HAP-1 (cell line): Measurements from ENCODE around the gene GSK3B.

Experiments used
- DNase-seq, 2 experiments: peaks; one replicate each; pipeline ENCODE4 v3.0.0-alpha.2; 2016 to 2020; ENCODE audit warnings: low spot score in 2 of 2
- H3K27me3 ChIP-seq: fragments of 250-450 bp; sonication (Bioruptor Pico); 2 replicates; pipeline ENCODE4 v1.5.1; 2020; ENCODE audit warnings: low read depth, mild to moderate bottlenecking, moderate library complexity
- H3K36me3 ChIP-seq: fragments of 250-450 bp; sonication (Bioruptor Pico); replicated peaks from 2 replicates; pipeline ENCODE4 v1.5.1; 2020; ENCODE audit warnings: mild to moderate bottlenecking
- H3K4me1 ChIP-seq: fragments of 250-450 bp; sonication (Bioruptor Pico); 2 replicates; pipeline ENCODE4 v1.5.1; 2020; ENCODE audit warnings: mild to moderate bottlenecking
- H3K4me3 ChIP-seq: fragments of 250-450 bp; sonication (Bioruptor Pico); 2 replicates; pipeline ENCODE4 v1.5.1; 2020; ENCODE audit warnings: mild to moderate bottlenecking, moderate library complexity
- H3K9me3 ChIP-seq: fragments of 250-450 bp; sonication (Bioruptor Pico); 2 replicates; pipeline ENCODE4 v1.5.1; 2020; ENCODE audit warnings: mild to moderate bottlenecking, moderate library complexity
- in situ Hi-C: fragments of 300-500 bp; cut with MboI; formaldehyde crosslinking; loops from 3 replicates; pipeline ENCODE4 v1.14.3; 2020; ENCODE audit warnings: low sequenced_read_pairs, inconsistent platforms, mixed read lengths

The GSK3B gene

GRCh38 chr3:119873646-119874045, 220.6 kb downstream of the GSK3B start:
- in situ Hi-C loops = no loop called here
- no peak for DNase-seq

DNA sequence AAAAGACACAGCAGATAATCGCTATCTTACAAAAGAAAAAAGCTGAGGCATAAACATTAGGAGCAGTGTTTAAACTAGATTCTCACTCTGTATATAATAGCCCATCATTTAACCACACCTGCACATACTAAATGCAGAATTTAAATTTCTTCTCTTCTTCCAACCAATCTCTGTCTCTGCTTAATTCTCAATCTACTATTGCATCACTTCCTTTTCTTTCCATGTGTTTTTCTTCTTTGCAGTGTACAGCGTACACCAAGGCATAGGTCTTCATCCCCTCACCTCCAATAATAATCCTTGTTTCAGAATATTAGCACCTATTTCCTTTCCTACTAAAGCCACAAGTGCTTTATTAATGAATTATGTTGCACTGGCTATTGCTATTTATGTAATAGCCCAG, 221.5 kb downstream of the GSK3B start:
- DNase-seq = no peak
- no peaks in the 10 kb centered on the region for H3K9me3 ChIP-seq
- H3K4me1 ChIP-seq = no peaks in the 10 kb centered on the region
- no peaks in the 10 kb centered on the region for H3K27me3 ChIP-seq
- no peaks in the 10 kb centered on the region for H3K36me3 ChIP-seq
- in situ Hi-C loops = no loop called here
- H3K4me3 ChIP-seq = no peak overlapping the region

More at GRCh38 chr3:119873646-119874045, 220.6 kb downstream of the GSK3B start:
- Histone ChIP-seq H3K36me3 (no peaks in the 10 kb centered on the region), H3K4me1 (no peaks in the 10 kb centered on the region), H3K4me3 (no peak overlapping the region), H3K9me3 (no peaks in the 10 kb centered on the region), H3K27me3 (no peaks in the 10 kb centered on the region)

DNA sequence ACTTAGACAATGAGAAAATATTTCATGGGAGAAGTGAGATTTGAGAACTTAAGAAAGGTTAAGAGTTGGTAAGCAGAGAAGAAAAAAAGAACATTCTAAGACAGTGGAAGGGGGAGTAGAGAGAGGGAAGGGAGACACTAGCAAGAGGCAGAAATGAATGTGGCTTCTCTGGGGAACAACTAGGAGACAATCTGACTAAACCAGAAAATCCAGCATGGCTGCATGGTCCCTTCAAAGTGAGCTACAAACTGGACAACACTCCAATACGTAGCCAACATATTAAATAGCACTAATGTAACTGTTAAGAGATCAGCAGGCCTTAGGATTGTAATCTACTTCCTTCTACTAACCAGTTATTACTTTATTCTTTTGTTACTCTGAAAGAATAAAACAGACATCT, 222.7 kb downstream of the GSK3B start:
- H3K27me3 ChIP-seq = no peaks in the 10 kb centered on the region
- no peaks in the 10 kb centered on the region for H3K36me3 ChIP-seq
- H3K4me3 ChIP-seq = no peak overlapping the region
- no peaks in the 10 kb centered on the region for H3K4me1 ChIP-seq
- in situ Hi-C loops = no loop called here
- H3K9me3 ChIP-seq = no peaks in the 10 kb centered on the region
- no peak for DNase-seq

DNA sequence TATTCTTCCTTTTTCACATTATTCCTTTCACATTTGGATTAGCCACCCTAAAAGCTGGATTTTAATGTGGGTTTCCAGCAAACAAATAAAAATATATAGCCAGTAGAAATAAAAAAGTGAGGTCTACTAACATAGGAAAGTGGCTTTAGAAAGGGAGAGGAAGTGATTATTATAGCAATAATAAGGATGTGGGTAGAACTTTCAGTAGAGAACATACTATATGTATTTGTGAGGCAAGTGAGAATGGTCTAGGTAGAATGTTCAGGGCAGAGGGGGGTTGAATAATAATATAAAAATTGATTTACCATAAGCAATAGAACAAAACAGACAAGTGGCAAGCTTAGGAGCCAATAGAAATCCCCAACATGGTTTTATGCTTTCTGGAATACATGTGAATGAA, 223.7 kb downstream of the GSK3B start:
- H3K4me1 ChIP-seq = no peaks in the 10 kb centered on the region
- in situ Hi-C loops = no loop called here

GRCh38 chr3:119864476-119864875, 229.8 kb downstream of the GSK3B start:
- Histone ChIP-seq H3K36me3 (peaks cover 10% of the 10 kb centered on the region), H3K9me3 (no peaks in the 10 kb centered on the region), H3K4me3 (no peak overlapping the region), H3K4me1 (peaks cover 3% of the 10 kb centered on the region; the same call in 1 of the 2 replicates), H3K27me3 (no peaks in the 10 kb centered on the region)
- in situ Hi-C loops = no loop called here
- peak in 1 of 2 experiments; percentile 34 for DNase-seq

More for the DNA sequence above, 223.7 kb downstream of the GSK3B start:
- no peaks in the 10 kb centered on the region for H3K9me3 ChIP-seq
- DNase-seq = no peak
- H3K4me3 ChIP-seq = no peak overlapping the region
- H3K27me3 ChIP-seq = no peaks in the 10 kb centered on the region
- no peaks in the 10 kb centered on the region for H3K36me3 ChIP-seq

DNA sequence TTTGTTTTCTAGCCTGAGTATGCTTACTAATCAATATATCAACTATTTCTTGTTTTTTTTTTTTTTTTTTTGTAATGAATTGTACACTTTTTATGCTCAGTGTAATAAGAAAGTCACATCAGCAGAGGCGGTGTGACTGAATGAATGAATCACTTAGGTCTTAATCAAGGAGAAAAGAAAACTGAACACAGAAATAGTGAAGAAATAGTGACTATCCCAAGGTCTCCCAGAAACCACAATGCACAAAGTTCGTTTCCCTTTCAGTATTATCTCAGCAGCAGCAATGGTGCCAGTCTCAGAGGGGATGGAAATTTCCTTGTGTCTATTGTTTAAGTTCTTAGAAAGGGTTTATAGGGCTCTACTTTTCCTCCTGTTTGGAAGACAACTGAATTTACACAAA, 231.6 kb downstream of the GSK3B start:
- no peak overlapping the region for H3K4me3 ChIP-seq
- no peaks in the 10 kb centered on the region for H3K27me3 ChIP-seq
- in situ Hi-C loops = no loop called here
- peaks cover 10% of the 10 kb centered on the region for H3K36me3 ChIP-seq
- peaks cover 3% of the 10 kb centered on the region; the same call in 1 of the 2 replicates for H3K4me1 ChIP-seq
- DNase-seq = no peak
- no peaks in the 10 kb centered on the region for H3K9me3 ChIP-seq

- DNase-seq = no peak
- H3K4me1 ChIP-seq = peaks cover 3% of the 10 kb centered on the region; the same call in 1 of the 2 replicates
- H3K9me3 ChIP-seq = no peaks in the 10 kb centered on the region
- no peaks in the 10 kb centered on the region for H3K27me3 ChIP-seq
- in situ Hi-C loops = no loop called here
- H3K36me3 ChIP-seq = peaks cover 10% of the 10 kb centered on the region
- no peak overlapping the region for H3K4me3 ChIP-seq
Observed at GRCh38 chr3:119861681-119862080, 232.6 kb downstream of the GSK3B start.

GRCh38 chr3:119859728-119860127, 234.5 kb downstream of the GSK3B start:
- in situ Hi-C loops = no loop called here
- no peak overlapping the region for H3K4me3 ChIP-seq
- no peaks in the 10 kb centered on the region for H3K4me1 ChIP-seq
- no peak for DNase-seq
- no peaks in the 10 kb centered on the region for H3K27me3 ChIP-seq
- H3K9me3 ChIP-seq = no peaks in the 10 kb centered on the region
- peaks cover 10% of the 10 kb centered on the region for H3K36me3 ChIP-seq

DNA sequence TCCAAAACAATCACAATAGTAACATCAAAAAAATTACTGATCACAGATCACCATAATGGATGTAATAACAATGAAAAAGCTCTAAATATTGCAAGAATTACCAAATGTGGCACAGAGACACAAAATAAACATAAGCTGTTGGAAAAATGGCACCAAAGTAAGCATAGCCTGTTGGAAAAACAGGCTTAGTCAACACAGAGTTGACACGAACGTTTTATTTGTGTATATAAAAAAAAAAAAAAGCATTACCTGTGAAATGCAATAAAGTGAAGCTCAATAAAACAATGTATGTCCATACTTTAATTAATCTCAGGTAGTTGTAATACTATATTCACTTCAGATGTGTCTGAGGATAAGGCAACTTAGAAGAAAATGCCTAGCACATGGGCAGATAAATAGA, 235.3 kb downstream of the GSK3B start:
- Histone ChIP-seq H3K36me3 (peaks cover 10% of the 10 kb centered on the region), H3K4me3 (no peak overlapping the region), H3K4me1 (no peaks in the 10 kb centered on the region), H3K27me3 (no peaks in the 10 kb centered on the region), H3K9me3 (no peaks in the 10 kb centered on the region)
- no peak for DNase-seq
- in situ Hi-C loops = no loop called here

DNA sequence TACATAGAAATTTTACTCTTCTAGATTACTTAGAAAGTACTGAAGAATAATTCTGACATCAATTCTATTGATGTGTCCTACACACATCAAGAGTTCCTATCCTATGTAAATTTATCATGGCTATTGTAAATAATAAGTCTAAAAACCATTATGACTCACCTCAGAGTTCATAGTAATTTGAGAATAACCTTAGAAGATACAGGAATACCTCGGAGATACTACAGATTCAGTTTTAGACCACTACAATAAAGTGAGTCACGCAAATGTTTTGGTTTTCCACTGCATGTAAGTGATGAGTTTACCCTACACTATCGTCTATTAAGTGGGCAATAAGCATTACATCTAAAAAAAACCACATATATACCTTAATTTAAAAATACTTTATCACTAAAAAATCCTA, 237.6 kb downstream of the GSK3B start:
- in situ Hi-C loops = no loop called here
- H3K4me3 ChIP-seq = no peak overlapping the region
- H3K4me1 ChIP-seq = no peaks in the 10 kb centered on the region
- no peak for DNase-seq
- H3K36me3 ChIP-seq = no peaks in the 10 kb centered on the region; the same call in 1 of the 2 replicates
- no peaks in the 10 kb centered on the region for H3K27me3 ChIP-seq
- no peaks in the 10 kb centered on the region for H3K9me3 ChIP-seq

GRCh38 chr3:119849126-119849525, 245.1 kb downstream of the GSK3B start:
- H3K36me3 ChIP-seq = no peaks in the 10 kb centered on the region; the same call in 1 of the 2 replicates
- DNase-seq = no peak
- H3K27me3 ChIP-seq = no peaks in the 10 kb centered on the region
- no peak overlapping the region for H3K4me3 ChIP-seq
- H3K4me1 ChIP-seq = no peaks in the 10 kb centered on the region
- in situ Hi-C loops = no loop called here
- H3K9me3 ChIP-seq = no peaks in the 10 kb centered on the region

DNA sequence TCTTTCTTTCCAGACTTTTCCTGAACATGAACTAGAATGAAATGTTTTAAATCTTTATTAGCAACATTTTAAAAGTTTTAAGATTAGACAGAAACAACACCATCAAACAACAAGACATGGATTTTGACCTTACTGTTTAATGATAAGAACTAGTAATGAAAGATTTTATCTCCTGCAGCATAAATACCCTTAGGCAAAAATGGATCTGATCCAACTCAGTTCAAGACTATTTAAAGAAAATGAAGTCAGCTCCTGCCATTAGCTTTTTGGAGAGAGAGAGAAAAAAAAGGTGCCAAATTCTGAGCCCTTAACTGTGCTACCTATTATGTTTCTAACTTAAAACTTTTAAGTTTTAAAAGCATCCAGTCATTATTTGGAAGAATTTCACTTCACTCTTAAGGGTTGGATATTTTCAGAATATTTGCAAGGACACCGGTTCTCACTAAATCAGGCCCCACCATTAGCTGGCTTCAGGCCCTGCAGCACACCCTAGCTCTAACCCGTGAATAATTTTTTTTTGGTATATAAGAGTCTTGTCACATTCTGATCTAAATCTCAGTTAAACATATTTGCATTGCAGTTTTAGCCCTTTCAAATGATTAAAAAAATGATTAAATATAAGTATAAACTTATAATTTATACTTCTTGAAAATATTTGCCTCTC, 252.3 kb downstream of the GSK3B start:
- no peak for DNase-seq
- Histone ChIP-seq H3K4me1 (no peaks in the 10 kb centered on the region; the same call in none of the 2 replicates), H3K4me3 (no peak overlapping the region), H3K27me3 (no peaks in the 10 kb centered on the region), H3K36me3 (peaks cover 3% of the 10 kb centered on the region; the same call in 1 of the 2 replicates), H3K9me3 (no peaks in the 10 kb centered on the region)
- in situ Hi-C loops = no loop called here

GRCh38 chr3:119835556-119835955, 258.7 kb downstream of the GSK3B start:
- Histone ChIP-seq H3K27me3 (no peaks in the 10 kb centered on the region), H3K9me3 (no peaks in the 10 kb centered on the region), H3K4me3 (no peak overlapping the region), H3K36me3 (peaks cover under 1% of the 10 kb centered on the region; the same call in 1 of the 2 replicates), H3K4me1 (no peaks in the 10 kb centered on the region)
- no peak for DNase-seq
- in situ Hi-C loops = no loop called here

- no peaks in the 10 kb centered on the region for H3K9me3 ChIP-seq
- no peak overlapping the region for H3K4me3 ChIP-seq
- H3K4me1 ChIP-seq = no peaks in the 10 kb centered on the region
- in situ Hi-C loops = no loop called here
- no peaks in the 10 kb centered on the region for H3K36me3 ChIP-seq
- H3K27me3 ChIP-seq = no peaks in the 10 kb centered on the region
- no peak for DNase-seq
Observed at GRCh38 chr3:119834754-119835370, 259.4 kb downstream of the GSK3B start.
